ENCODE results near the gene HPCAL1.

HPCAL1 gene

DNA sequence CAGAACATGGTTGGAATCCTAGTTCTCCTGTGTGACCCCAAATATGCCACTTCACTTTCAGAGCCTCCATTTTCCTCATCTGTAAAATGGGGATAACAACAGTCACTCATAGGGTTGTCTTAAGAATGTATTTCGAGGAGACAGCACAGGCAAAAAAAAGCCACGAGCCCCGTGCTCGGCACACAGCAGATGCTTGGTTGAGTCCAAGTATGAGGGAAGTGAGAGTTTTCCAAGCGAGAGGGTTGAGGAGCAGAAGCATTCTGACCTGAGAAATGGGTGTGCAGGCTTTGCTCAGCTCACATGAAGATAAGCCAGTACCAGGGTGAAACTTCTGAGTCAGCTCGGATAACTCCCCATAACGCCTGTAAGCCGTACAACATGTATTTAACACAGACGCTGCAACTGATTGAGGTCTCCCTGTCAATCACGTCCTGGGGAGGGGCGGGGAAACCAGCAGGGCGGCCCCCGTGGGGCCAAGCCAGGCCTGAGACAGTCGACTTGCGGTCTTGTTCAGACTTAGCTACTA lies 168.4 kb downstream of the HPCAL1 start:
- no peak for DNase-seq

- DNase-seq, result no peak
Measured at GRCh38 chr2:10471955-10472354, 169.3 kb downstream of the HPCAL1 start.

GRCh38 chr2:10473121-10473756 lies 170.5 kb downstream of the HPCAL1 start:
- DNase-seq, result no peak

DNA sequence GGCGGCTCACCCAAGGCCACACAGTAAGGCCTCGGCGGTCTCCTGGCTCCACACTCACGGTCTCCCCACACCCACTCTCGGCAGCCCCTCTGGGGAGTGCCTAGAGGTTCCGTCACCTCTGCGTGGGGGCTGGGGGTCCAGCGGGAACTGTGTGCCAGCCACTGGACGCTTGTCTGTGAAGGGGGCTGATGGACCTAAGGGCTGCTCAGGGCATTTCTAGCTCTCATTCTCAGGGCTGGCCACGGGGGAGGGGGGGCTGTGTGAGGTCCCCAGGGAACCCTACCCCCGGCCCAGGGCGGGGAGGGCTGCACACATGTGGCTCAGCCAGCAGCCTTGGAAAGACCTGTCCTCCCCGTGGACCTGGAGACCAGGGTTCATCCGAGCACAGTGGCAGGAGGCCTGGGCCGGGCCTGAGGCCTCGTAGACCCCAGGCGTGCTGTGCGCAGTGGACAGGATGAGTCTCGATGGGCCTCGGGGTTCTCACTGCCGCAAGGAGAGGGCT lies 172.6 kb downstream of the HPCAL1 start:
- no peak for DNase-seq

GRCh38 chr2:10475811-10476660 lies 173.3 kb downstream of the HPCAL1 start:
- DNase-seq, result no peak

DNA sequence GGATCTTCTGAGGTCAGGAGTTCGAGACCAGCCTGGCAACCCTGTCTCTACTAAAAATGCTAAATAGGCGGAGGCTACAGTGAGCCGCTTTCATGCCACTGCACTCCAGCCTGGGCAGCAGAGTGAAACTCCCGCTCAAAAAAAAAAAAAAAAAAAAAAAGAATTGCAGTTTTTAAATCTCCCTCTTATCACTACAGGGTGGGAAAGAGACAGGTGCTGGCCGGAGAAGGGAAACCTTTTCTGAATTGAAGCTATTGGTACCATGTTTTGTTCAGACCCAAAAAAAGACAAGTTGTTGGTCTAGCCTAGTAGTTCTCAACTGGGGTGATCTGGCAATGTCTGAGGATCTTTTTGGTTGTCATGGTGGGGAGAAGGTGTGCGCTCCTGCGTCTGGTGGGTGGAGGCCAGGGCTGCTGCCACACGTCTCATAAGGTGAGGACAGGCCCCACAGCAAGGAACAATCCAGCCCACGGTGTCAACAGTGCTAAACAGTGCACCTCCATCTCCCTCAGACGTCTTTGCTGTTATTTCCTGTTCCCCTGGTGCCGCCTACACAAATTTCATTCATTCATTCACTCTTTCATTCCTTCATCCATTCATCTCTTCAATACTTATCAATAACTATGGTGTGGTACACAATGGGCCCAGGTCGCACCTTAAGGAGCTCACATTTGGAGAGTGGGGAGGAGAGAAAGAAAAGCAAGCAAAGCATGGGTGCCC lies 174.2 kb downstream of the HPCAL1 start:
- DNase-seq, result no peak

Measured in fibroblast of skin of back (primary cell).